Myocyte (in vitro differentiated cells): ENCODE results near the gene UNC13D. TPM values are rescaled to one million over a fixed set of nuclear protein-coding genes. Genes with fewer than 3 reads are reported as not detected.
"Not testable (repeated sequence)": the region's sequence is repeated elsewhere in the genome, so short reads cannot be mapped to it uniquely, and the experiment has no call there.

ENCODE experiments used
- DNase-seq: peaks from one replicate; pipeline ENCODE4 v3.0.0-alpha.2; 2012; ENCODE audit warnings: low read depth
- total RNA-seq: library from RNA; depleted of rRNA; stranded (reverse); fragments of >200 nt; gene quantifications from 2 replicates; pipeline ENCODE4 v1.2.3, GENCODE V29; 2014

The UNC13D gene
- total RNA-seq, 1 donor from 2014 or later = 1.9 TPM

DNA sequence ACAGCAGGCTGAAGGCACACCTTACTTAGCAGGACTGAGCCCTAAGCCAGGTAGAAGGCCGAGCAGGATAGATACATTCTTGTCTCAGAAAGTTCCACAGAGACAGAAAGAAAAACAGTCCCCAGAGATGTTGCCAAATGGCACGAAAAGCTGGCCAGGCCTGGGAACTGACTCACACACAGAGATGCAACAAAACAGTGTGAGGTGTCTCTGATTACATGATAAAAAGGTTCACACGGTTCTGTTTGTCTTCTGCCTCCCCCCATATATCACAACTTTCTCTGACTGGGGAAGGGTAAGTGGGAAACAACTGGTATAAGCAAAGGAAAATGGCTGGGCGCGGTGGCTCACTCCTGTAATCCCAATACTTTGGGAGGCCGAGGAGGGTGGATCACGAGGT is 9.2 kb upstream of the UNC13D start:
- peak; percentile 51 for DNase-seq

DNA sequence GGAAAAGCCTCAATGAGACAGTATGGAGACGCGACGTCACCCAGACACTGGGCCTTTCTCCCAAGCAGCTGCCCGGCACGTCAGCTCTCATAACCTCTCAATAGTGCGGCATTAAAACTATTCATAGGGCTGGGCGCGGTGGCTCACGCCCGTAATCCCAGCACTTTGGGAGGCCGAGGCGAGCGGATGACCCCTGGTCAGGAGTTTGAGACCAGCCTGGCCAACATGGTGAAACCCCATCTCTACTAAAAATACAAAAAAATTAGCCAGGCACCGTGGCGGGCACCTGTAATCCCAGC is 7.4 kb upstream of the UNC13D start:
- not testable (repeated sequence) for DNase-seq

DNA sequence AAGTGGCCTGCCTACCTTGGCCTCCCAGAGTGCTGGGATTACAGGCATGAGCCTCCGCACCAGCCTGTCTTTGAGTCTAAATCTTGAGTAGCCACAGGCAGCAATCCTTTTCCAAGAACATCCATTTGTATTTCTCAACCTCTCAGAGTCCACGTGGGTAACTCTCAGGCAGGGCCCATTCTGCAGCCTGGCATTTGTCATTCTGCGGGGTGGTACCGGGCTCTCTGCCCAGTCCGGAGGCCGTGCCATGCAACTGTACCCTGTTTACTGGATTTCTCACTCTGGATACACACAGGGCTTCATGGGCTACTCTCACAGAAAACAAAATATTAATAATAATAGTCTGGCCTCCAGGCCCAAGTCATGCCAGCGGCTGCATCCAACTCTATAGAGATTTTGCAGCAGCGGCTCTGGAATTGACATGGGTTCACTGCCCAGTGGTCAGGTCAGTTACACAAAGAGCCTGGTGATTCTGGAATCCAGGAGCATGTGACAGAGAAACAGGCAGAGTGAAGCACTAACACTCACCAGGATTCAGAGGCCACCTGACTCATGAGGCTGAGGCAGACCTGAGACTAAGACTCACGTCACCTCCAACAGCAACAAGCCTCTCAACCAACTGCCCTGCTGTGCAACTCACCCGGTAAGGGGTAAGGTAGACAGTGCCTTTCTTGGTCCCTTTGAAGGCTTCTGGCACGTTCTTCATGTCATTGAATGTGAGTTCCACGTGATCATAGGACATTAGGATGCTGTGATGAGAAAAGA is 6.9 kb upstream of the UNC13D start:
- DNase-seq = peak; percentile 23

DNA sequence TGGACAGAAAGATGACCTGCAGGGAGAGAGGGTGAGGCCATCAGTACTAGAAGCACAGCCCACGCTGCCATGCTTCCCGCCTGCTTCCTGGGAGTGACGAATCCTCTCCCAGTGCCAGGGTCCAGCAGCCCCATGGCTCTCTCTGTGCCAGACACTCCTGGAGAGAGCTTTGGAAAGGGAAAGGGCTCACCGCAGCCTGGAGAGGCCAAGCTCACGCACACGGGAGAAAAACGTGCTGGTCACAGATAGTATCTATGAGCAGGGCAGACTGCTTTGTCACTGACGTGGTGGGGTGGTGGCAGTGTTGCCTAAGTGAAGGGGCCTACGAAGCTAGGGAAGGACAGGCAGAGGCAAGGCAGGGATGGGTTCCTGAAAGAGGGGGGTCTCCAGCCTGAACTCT is 5.5 kb upstream of the UNC13D start:
- no peak for DNase-seq

DNA sequence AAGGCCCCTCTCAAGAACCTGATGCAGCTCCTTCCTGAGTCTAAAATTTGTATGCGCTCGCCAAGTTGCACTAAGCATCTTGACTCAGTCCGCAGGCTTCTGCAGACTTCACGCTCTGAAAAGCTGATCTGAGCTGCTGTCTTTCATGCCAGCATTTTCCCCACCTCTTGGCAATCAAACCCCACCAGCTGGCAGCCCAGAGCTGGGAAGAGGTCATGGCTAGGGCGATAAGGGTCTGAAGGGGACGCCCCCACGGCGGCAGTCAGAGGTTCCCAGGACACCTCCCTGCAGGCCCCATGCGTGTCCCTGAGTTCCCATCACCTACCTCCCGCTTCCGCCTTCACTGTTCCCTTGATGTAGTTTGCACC is 5.1 kb upstream of the UNC13D start:
- no peak for DNase-seq

DNA sequence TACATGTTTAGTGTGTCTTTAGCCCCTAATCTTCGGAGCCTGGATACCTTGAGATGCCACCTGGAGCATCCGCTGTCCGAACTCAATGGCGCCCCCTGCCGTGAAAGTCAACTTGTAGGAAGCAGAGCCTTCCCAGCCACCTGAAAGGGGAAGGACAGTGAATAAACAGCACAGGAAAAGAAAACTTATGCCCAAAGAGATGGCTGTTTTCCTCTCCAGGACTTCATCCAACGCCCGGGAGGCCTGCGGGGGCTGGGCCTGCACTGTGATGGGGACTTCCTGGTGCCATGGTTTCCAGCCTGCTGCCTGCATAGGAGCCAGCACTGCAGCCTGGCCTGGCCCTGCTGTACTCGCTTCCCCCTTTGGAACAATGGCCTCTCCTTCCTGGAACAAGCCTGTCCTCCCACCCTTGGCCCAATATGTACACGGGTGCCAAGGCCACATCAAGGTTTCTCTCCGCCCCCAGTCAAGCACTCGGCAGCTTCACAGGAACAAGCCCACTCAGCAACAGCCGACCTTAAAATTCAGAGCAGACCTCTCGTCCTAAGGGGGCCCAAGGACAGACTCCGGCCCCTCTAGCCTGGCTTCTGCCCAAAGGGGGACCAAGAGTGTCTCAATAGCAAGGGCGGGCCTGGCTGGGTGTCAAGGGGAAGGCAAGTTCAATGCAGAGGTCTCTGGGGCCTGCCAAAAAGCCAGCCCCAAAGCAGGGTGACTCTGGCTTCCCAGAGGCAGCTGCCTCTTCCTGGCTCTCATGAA is 4.5 kb upstream of the UNC13D start:
- DNase-seq = no peak

DNA sequence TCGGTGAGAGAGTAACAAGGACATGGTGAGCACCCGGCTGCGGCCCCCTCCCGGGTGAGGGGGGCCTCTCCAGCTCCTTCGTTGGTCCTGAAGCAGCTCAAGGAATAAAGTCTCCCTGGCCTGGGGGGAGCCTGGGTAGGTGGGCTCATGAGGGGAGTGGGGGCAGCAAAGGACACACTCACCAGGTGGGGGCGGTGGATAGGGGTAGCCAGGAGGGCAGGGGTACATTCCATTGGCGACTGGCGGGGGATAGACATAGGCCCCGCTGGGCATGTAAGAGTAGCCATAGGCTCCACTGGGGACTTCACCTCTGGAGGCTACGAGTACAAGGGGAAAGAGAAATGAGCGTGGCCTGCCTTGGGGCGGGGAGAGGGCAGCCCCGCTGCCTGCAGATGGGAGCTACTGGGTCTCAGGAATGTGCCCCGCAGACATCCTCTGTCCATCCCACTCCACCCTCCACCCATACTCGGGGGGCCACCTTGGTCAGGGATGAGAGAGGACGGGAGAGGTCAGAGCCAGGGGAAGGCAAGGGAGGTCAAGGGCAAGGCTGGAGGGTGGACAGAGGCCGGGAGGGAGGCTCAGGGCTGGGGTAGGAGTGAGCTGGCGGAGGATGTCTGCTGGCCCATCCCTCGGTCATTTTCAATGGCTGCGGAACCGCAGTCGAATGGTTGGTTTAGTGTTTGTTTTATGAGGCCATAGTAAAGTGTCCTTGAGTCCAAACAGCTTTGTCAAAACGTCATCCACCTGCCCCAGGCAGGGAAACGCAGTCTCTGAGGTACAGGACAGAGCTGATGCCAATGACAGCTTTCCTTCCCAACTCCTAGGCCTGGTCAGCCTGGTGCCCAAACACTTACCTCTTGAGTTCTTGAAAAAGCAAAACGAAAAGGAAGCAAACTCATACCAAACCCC is 3.7 kb upstream of the UNC13D start:
- DNase-seq = no peak

DNA sequence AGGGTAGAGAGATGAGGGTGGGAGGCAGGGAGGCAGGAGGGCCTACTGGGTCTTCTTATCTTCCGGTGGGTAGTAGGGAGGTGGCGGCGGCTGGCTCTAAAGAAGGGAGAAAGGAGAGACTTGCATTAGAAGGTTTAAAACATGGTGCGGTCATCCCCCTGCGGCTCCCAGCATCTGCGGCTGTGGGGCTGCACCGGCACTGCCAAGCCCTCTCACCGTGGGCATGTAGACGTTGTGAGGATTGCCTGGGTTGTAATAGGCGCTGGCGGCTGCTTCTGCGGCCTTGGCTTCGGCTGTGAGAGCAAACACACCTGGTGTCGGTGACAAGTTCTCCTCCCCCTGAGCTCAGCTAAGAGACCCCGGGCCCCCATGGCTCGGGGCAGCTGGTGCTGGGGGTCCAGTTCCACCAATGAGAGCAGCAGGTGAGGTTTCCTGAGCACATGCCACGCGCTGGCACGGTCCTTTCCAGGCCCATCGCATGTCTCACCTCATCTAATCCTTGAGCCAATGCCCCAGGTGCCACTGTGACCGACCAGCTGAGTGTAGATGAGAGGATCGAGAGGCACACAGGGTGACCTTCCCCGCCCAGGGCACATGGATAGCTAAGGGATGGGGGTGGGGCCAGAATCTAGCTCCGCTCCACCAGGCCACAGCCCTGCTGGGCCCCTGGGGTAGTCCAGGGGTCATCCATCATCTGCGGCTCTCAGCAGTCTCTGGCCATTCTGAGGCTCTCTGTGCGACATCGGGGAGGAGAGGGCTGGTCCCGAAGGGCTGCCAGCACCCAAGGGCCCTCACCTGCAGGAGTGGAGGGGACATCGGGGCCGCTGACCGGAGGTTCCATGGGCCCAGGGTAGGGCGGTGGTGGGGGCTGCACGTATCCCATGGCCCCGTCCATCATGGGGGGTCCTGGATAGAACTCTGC is 2.7 kb upstream of the UNC13D start:
- no peak for DNase-seq

DNA sequence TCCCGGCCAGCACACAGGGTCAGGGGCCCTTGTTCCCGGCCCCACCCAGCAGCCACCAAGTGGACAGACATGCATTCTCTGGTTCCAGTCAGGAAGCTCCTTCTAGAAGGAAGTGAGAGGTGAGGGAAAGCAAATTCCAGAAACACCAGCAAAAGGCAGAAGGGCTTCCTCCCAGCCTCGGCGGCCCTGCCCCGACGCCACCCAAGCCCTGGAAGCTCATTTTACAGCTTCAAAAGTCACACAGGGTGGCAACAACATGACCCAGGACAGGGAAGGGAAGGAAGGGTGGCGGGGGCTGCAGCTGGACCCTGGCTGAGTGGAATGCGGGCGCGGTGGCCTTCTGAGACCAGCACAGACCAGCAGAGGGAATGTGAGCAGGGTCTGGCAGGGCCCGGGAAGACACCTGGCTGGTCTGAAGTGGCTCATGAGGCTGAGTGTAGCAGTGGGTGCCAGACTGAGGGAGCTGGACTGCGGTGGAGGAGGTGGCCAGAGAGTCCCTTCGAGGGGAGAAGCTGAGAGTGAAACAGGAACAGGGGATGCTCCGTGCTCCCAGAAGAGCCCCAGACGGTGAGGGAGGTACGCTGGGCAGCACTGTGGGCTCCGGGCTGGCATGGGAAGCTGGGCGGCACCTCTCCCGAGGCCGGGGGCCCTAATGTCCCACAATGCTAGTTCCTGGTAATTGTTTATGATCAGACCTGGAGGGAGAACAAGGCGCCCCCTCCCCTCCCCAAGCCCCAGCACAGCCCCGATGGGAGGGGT is 1.9 kb upstream of the UNC13D start:
- no peak for DNase-seq

DNA sequence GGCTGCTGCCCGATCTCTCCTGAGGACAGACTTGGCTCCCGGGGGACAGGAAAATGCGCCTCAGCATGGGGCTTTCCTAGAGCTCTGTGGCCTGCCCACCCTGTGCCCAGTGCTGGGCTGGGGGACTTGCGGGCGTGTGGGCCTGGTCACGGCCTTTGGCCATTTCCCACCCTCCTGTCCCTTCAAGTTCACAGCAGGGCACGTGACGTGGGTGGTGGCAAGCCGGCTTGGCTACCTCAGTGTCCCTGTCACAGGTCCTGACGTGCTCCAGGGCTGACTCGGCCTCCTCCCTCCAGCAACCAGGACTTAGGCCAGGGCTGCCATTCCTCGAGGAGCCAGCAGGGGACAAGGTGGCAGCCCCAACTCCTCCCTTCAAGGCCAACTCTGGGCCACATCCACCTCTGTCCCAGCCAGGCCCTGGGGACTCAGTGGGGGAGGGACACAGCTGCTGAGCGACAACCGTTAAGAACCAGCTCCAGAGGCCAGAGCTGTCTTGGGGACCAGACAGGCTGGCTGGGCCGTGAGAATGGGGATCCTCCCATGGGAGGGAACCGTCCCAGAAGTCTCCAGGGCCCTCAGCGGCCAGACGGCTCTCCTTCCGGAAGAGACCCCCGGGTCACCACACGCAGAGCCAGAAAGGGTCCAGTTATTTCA is 981 bp upstream of the UNC13D start:
- peak; percentile 77 for DNase-seq

DNA sequence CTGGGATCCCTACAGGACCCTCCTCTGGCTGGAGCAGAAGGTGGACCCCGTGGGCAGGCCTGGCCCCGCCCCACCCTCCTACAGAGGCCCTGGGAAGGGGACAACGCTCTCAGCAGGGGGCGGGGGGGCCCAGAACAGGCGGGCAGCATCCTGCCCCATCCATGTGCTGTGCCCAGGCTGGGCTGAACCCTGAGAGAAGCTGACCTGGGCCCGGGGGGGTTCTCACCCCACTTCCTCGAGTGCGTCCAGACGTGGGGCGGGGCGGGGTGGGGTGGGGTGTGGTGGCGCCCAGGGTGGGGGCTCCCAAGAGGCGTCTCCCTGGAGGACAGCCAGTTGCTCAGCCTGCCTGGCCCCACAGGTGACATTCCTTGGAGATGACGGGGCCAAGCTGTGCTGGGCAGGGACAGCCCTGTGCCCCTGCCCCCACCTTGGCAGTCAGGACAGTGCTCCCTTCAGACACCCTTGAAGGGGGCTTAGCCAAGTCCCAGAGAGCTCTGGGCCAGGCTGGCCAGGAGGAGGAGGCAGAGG is 390 bp upstream of the UNC13D start:
- no peak for DNase-seq

DNA sequence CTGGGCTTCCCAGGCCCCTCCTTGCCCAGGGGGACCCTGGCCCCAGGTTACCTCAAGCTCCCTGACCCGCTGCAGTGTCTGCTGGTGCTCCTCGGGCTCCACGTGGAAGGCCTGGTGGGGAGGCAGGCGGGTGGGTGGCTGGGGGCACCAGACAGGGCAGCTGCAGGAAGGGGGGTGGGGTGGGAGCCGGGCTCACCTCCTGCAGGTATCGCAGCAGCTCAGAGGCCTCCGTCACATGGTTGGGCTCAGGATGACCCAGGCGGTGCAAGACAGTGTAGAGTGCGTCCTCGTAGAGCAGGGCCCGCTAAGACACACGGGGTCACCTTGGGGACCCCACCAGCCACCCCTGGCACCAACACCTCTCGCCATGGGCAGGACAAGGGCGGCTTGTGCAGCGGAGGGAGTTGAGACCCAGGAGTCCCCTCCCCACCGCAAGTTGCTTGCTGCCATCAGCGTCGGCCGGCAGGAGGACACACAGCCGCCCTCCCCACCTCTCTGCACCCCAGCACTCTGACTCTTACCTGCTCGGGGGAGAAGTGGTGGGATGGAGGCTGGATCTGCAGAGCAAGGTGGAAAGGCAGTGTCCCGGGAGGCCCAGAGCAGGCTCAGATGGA is 1.1 kb downstream of the UNC13D start:
- DNase-seq = no peak

DNA sequence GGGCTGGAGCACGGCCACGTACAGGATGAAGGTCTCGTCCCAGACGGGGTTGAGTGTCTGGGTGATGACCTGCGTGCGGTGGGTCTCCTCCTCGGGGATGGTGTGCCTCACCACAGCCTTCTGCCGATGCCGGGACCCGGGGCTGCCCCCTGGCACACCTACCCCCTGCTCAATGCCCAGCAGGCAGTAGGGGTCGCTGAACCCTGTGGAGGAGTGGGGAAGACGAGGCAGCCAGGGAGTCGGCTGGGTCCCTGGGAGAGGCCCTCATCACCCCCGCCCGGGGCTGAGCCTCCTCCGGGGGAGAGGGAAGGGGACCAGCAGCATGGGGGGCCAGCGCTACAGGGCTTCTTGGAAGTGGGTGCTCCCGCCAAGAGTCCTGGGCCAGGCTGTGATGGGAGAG is 1.8 kb downstream of the UNC13D start:
- no peak for DNase-seq

DNA sequence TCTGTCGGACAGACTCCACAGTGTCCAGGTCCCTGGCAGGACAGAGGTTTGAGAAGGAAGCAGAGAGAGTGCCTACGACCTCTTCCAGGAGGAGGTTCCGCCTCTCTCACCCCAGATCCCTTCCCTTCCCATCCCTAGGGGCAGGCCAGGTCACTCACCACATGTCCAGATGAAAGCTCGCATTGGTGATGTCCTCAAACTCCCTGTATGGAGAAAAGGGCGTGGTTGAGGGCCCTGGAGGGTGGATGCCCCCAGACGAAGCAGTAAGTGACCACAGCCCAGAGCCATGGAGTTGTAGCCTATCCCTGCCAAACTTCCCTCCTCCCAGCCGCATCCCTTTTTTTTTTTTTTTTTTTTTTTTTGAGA is 3.4 kb downstream of the UNC13D start:
- DNase-seq = no peak

DNA sequence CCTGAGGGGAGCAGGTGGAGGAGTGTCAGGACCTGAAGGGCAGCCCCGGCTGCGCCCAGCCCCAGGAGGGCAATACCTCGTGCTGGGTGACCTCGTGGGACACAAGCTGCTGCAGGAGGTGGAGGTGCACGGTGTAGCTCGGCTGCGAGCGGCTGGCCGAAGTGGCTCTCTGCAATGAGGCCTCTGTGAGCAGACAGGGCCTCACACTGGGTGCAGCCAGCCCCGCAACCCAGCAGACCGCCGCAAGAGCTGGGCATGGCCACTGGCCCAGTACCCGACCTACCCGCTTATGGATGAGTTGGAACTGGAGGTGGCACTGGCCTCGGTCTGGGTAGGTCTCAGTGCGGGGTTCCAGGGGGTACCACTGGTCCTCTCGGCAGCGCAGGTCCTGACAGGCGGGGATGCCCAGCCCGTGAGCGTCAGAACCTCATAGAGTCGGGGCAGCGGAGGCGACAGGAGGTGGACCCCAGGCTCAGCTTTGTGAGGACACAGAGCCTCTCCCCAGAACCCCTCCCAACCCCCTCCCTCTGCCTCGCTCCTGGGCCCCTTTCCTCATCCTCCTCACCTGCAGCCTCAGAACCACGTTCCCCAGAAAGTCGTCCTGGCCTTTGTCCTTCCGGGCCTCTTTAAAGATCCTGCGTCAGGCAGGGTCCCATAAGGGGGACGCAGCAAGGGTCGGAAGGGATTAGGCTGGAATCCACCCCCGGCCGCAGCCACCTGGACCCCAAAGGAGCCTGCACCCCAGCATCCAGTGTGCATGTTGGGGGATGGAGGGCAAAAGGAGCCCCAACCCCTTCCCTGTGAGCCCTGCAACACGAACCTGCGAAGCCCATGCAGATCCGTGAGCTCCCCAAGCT is 4.0 kb downstream of the UNC13D start:
- no peak for DNase-seq

DNA sequence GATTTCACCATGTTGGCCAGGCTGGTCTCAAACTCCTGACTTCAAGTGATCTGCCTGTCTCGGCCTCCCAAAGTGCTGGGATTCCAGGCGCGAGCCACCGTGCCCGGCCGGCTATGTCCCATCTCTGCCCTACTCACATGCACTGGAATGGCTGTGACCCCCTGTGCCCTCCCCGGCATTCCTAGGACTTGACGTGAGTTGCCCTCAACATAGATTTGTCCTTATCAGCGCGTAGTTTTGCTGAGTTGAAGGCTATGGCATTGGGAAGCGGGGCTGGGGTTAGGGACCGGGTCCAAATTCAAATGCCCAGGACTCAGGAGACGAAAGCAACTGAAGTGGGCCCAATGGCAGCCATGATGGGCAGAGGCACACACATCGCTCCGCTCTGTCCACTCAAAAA is 5.8 kb downstream of the UNC13D start:
- DNase-seq = no peak

DNA sequence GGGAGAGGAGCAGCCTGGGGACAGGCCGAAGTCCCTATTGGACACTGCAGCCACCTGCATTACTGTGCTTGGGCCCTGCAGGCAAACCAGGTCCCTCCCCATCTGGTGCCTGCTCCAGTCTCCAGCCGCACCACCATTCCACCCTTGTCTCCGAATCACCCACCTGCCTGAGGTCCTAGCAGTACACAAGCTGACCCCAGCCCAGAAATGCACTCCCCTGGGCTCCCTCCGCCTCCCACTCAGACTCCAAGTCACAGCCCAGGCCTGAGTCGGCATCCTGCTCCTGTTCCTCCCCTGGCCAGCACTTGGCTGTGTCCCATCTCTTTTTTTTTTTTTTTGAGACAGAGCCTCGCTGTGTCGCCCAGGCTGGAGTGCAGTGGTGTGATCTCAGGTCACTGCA is 6.3 kb downstream of the UNC13D start:
- DNase-seq = no peak

DNA sequence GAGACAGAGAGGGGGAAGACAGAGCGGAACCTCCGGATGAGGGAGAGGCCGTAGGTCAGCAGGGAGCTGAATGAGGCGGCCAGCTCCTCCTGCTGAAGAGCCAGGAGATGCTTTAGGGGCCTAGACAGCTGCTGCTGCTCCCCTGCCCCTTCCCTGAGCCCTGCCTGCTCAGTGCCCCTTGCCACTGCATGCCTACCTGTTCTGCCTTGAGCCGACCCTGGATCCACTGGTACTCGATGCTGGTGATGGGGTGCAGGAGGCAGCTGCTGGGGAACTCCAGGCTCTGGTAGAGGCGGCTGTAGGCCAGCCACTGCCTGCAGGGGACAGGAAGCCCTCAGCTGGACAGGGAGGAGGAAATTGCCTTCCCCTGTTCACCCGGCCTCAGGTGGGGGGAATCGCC is 7.6 kb downstream of the UNC13D start:
- no peak for DNase-seq
